Suppressor macrophage treated with lipopolysaccharide for 1 hour (primary cell): ENCODE measurements around the gene PARP2.

Source experiments
- DNase-seq, 3 donors: peaks; one replicate each; pipeline ENCODE4 v3.0.0-alpha.2; 2020 to 2022

The PARP2 gene

GRCh38 chr14:20403521-20403920 is 60.1 kb downstream of the PARP2 start:
- no peak for DNase-seq
